Stimulated activated CD8-positive, alpha-beta memory T cell treated with anti-CD3 and anti-CD28 coated beads, Interleukin-7, amount 100 ng/mL, for 4 hours (primary cell): ENCODE data around the gene RFXANK.
"Not testable (repeated sequence)": the region's sequence is repeated elsewhere in the genome, so short reads cannot be mapped to it uniquely, and the experiment has no call there.

ENCODE experiments used
- DNase-seq, 2 donors: peaks; one replicate each; pipeline ENCODE4 v3.0.0-alpha.2; 2020; ENCODE audit warnings: low read depth in 2 of 2

The RFXANK gene

GRCh38 chr19:19206938-19207337, 14.9 kb downstream of the RFXANK start:
- no peak for DNase-seq

GRCh38 chr19:19207637-19208572, 15.8 kb downstream of the RFXANK start:
- no peak for DNase-seq

- no peak for DNase-seq
Measured at GRCh38 chr19:19209372-19209771, 17.3 kb downstream of the RFXANK start.

GRCh38 chr19:19211499-19212420, 19.7 kb downstream of the RFXANK start, which contains the start of gene NCAN:
Gene NCAN (plus strand): TSS chr19:19211958. CDS start chr19:19216954, 4,996 bp downstream.
- no peak for DNase-seq

GRCh38 chr19:19212916-19213315, 20.9 kb downstream of the RFXANK start:
- no peak for DNase-seq

GRCh38 chr19:19213426-19214158, 21.5 kb downstream of the RFXANK start:
- DNase-seq, result no peak

- DNase-seq, result no peak
Measured at GRCh38 chr19:19214159-19214490, 22.1 kb downstream of the RFXANK start.

- no peak for DNase-seq
Measured at GRCh38 chr19:19214892-19215291, 22.8 kb downstream of the RFXANK start.

- DNase-seq, result no peak
Measured at GRCh38 chr19:19215792-19216191, 23.7 kb downstream of the RFXANK start.

GRCh38 chr19:19217099-19217498, 25.0 kb downstream of the RFXANK start:
- DNase-seq, result no peak

- no peak for DNase-seq
Measured at GRCh38 chr19:19218911-19219310, 26.9 kb downstream of the RFXANK start.

- not testable (repeated sequence) for DNase-seq
Measured at GRCh38 chr19:19221000-19221399, 28.9 kb downstream of the RFXANK start.

GRCh38 chr19:19223060-19223459, 31.0 kb downstream of the RFXANK start:
- DNase-seq, result no peak

- DNase-seq, result no peak
Measured at GRCh38 chr19:19223636-19224035, 31.6 kb downstream of the RFXANK start.

GRCh38 chr19:19224150-19224851, 32.2 kb downstream of the RFXANK start:
- DNase-seq, result no peak

- peak; percentile 29 to 69 for DNase-seq
Measured at GRCh38 chr19:19224852-19225494, 32.9 kb downstream of the RFXANK start.

GRCh38 chr19:19226204-19226603, 34.1 kb downstream of the RFXANK start:
- no peak for DNase-seq

GRCh38 chr19:19226663-19227062, 34.6 kb downstream of the RFXANK start:
- no peak for DNase-seq

- no peak for DNase-seq
Measured at GRCh38 chr19:19227217-19227616, 35.2 kb downstream of the RFXANK start.

- no peak for DNase-seq
Measured at GRCh38 chr19:19229701-19230100, 37.6 kb downstream of the RFXANK start.

GRCh38 chr19:19230999-19231398, 38.9 kb downstream of the RFXANK start:
- no peak for DNase-seq
